ENCODE data around the gene FETUB.
A peak's percentile ranks its signal among the peaks of the same experiment; 100 is the strongest.
"Not testable (repeated sequence)": the region's sequence is repeated elsewhere in the genome, so short reads cannot be mapped to it uniquely, and the experiment has no call there.

FETUB gene

DNA sequence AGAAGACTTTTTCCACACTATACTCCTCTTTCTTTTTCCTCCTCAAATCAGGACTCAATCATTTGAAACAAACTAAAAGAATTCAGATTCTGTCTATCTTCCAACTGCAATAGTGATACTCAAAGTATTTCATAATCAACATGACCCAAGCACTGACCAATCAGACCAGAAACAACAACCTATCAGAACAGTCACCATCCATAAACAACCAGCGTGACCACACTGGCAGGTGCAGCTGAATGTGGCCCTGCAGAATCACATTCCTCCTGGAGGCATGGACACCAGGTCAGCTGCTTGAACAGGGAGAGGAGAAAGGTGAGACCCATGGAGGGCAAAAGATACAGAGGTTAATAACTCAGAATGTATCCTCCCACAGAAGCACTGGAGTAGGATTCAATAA lies 39.0 kb downstream of the FETUB start:
- no peak for DNase-seq (ENCODE audit: low read depth)

DNA sequence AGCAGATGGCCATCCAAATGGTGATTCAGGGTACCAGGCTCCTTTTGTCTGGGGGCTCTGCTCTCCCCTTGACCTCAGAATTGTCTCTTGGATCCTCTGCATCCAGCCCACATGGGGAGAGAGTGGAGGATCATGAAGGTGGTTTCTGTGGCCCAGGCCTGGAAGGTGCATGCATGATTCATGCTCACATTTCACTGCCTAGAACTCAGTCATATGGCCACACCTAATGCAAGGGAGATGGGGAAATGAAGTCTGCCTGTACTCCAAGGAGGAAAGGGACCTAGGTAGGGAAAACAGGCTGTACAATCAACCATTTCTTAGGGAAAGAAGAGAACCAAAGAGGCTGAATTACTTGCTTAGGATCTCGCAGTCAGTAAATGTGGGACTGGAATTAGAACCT lies 40.7 kb downstream of the FETUB start:
- no peak for DNase-seq (ENCODE audit: low read depth)

DNA sequence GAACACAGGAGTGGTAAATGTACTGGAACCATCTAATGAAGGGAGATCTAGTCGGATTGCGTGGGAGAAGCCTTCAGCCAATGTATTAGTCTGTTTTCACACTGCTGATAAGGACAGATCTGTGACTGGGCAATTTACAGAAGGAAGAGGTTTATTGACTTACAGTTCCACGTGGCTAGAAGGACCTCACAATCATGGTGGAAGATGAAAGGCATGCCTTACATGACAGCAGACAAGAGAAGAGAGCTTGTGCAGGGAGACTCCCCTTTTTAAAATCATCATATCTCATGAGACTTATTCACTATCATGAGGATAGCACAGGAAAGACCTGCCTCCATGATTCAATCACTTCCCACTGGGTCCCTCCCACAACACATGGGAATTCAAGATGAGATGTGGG lies 42.6 kb downstream of the FETUB start:
- no peak for DNase-seq (ENCODE audit: low read depth)

DNA sequence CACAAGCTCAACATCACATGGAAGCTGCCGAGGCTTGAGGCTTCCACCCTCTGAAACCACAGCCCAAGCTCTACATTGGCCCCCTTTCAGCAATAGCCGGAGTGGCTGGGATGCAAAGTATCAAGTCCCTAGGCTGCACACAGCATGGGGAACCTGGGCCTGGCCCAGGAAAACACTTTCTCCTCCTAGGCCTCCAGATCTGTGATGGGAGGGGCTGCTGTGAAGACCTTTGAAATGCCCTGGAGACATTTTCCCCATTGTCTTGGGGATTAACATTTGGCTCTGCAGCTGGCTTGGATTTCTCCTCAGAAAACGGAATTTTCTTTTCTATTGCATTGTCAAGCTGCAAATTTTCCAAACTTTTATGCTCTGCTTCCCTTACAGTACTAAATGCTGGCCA lies 43.8 kb downstream of the FETUB start:
- no peak for DNase-seq (ENCODE audit: low read depth)

DNA sequence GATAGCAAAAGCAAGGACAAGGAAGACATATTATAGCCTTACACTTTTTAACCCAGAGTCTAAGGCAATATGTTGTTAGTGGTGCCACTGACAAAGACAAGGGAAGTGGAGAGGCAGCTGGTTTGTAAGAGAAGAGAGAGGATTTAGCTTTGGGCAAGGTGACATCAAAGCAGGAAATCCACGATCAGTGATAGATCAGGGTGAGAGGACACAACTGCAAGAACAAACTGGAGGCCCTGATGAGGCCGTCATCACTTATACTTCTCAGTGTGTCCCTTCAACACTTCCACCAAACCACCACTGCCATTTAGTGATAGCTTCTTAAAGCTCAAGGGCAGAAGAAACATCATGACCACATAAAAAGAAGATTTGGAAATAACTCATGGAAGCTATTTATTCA lies 46.3 kb downstream of the FETUB start:
- DNase-seq (ENCODE audit: low read depth) = not testable (repeated sequence)

DNA sequence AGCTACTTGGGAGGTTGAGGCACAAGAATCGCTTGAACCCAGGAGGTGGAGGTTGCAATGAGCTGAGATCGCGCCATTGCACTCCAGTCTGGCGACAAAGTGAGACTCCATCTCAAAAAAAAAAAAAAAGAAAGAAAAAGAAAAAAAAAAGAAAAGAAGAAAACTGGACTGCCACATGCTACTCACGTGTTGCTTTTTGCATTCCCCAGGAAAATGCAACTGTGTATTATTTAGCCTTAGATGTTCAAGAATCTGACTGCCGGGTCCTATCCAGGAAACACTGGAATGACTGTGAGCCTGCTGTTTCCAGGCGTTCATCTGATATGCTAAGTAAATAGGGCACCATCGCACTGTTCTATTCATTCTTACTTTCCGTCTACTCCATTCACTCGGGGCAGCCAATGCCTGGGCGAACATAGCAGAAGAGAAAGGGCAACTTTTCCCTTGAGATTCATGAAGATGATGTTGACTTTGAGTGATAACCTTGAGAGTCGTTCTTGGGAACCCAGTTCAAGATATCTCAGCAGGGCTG lies 47.0 kb downstream of the FETUB start:
- DNase-seq (ENCODE audit: low read depth) = no peak

DNA sequence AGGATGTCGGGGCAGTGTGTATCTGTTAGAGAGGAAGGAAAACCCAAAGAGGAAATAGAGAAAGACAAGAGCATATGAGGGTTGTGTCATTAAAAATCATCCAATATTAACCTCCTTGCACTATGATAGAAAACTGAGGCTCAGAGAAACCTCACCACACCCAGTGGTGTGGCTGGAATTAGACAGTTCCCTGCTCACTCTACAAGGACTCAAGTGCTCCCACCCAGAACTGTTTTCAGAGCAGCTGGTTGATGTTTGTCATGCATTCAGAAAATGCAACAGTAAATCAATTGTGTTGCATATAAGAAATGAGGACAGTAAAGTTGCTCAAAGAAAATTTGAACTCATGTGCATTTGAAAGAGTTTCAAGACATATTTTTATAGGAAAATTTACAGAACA lies 50.1 kb downstream of the FETUB start:
- not testable (repeated sequence) for DNase-seq (ENCODE audit: low read depth)

DNA sequence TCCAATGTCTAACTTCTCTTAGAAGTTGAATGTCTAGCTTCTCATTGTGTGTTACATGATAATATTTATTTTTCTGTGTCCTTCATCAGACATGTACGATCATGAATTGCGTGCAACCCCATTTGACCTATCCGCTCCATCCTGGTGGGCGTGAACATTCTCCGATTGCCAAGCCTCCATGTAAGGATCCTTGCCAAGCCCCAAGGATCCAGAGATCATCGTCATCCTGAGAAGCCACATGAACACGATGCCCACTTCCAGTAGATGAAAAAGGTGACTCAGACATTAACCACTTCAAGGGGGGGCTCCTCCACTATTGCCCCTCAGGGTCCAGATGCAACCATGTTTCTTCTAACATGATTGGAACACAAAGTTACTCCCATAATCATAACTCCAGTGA lies 51.5 kb downstream of the FETUB start:
- peak; percentile 4 for DNase-seq (ENCODE audit: low read depth)

DNA sequence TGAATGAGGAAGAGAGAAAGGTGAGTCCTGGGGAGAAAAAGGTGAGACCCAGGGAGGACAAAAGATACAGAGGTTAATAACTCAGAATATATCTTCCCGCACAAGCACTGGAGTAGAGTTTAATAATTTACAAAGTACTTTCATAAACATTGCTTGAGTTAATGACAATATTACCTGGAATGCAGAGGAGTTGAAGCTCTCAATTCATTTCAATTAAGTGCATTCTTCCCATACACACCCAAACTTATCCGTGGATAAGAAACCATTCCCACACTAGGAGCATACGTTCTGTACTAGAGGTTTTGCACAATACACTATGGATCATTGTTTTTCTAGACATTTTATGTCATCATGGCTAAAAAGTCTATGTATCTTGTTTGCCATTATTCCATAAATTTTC lies 53.6 kb downstream of the FETUB start:
- DNase-seq (ENCODE audit: low read depth) = no peak

DNA sequence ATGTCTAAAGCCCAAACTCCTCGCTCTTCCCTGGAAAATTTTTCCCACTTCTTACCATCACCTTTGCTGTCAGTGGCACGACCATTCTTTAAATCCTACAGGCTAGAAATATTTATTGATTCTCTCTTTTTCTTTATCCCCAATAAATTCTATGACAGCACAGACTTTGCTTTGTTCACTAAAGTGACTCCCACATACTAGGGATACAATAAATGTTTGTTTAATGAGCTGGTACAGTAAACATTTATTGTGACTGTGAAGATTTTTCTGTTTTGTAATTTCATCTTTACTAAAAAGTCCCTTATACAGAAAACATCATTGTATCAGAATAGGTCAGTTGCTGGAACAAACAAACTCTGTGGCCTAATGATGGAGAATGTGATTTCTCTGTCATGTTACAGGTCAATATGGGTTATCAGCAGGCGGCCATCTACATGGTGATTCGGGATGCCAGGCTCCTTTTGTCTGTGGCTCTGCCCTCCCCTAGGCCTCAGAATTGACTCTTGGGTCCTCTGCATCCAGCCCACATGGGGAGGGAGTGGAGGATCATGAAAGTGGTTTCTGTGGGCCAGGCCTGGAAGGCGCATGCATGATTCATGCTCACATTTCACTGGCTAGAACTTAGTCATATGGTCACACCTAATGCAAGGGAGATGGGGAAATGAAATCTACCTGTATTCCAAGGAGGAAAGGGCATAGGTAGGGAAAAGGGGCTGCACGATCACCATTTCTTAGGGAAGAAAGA lies 54.3 kb downstream of the FETUB start:
- DNase-seq (ENCODE audit: low read depth) = peak; percentile 8

DNA sequence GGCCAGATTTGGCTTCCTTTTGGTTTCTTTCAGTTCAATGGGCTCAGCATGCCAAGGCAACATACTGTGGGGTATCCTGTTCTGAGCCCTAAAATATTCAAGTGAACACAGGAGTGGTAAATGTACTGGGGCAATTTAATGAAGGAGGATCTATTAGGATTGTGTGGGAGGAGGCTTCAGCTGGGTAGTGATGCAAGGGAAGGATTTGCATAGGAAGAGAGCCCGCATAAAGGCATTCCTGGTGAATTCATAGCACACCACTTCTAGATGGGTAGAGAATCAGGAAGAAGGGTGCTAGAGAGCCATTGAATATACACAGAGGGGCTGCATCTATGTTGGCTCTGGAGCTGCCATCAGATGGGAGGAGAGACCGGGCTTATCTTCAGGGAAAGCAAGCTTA lies 56.3 kb downstream of the FETUB start:
- no peak for DNase-seq (ENCODE audit: low read depth)

DNA sequence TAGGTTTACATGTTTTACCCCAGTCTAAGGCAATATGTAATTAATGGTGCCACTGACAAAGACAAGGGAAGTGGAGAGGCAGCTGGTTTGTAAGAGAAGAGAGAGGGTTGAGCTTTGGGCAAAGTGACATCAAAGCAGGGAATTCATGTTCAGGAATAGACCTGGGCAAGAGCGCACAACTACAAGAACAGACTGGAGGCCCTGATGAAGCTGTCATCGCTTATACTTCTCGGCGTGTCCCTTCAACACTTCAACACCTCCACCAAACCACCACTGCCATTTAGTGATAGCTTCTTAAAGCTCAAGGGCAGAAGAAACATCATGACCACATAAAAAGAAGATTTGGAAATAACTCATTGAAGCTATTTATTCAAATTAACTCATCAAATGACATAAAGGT lies 57.3 kb downstream of the FETUB start:
- DNase-seq (ENCODE audit: low read depth) = no peak

DNA sequence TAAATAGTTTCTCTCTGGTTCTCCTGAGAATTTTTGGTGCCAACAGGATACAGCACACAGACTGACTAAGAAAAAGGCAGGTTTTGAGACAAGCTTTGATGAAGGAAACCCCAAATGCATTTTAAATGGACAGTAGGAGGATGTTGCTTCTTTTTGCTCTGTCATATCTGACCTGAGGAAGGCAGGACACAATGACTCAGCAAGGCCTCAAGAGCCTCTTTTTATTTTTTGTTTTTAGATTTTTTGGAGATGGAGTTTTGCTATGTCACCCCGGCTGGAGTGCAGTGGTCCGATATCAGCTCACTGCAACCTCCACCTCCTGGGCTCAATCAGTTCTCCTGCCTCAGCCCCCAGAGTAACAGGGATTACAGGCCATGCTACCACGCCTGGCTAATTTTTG lies 60.1 kb downstream of the FETUB start:
- DNase-seq (ENCODE audit: low read depth) = no peak

DNA sequence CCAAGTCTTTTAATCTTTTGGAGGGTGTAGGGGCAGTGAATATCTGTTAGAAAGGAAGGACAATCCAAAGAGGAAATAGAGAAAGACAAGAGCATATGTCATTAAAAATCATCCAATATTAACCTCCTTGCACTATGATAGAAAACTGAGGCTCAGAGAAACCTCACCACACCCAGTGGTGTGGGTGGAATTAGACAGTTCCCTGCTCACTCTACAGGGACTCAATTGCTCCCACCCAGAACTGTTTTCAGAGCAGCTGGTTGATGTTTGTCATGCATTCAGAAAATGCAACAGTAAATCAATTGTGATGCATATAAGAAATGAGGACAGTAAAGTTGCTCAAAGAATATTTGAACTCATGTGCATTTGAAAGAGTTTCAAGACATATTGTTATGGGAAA lies 62.3 kb downstream of the FETUB start:
- not testable (repeated sequence) for DNase-seq (ENCODE audit: low read depth)

Data from ELR (cell line).